ENCODE results near the gene SELENBP1.
A peak's percentile ranks its signal among the peaks of the same experiment; 100 is the strongest.
"Not testable (repeated sequence)": the region's sequence is repeated elsewhere in the genome, so short reads cannot be mapped to it uniquely, and the experiment has no call there.

SELENBP1 gene

DNA sequence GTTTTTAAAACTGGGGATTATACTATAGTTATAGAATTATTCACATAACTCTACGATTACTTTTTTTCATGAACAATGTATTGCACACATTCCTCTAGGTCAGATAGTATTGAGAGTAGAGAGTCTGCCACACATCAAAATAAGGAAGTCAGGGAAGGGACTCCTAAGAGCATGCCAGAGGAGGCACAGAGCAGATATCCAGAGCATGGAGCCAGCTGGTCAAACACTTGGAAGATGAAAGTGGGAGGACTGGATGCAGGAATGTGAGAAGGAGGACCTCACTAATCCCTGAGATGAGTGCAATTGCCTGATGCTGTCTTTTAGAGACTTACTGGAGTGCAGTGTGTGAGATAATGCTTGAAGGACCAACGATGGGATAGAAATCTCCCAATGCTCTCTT, 15.8 kb downstream of the SELENBP1 start:
- peaks cover 0 to 12% of the 10 kb centered on the region in 2 donors for H3K9me3 ChIP-seq (replicated peaks in 1 of 2; ENCODE audit: control insufficient read depth in 2 of 2, insufficient read depth in 1 of 2, low read depth in 1 of 2, low read length in 2 of 2)
- peaks cover 0 to 4% of the 10 kb centered on the region in 2 donors for H3K4me1 ChIP-seq (ENCODE audit: control insufficient read depth in 2 of 2, insufficient read depth in 1 of 2, low read depth in 1 of 2, low read length in 2 of 2)
- H4K8ac ChIP-seq (ENCODE audit: low read depth, low read length): no peak overlapping the region
- H3K27me3 ChIP-seq (ENCODE audit: control insufficient read depth in 3 of 3, insufficient read depth in 3 of 3, low read depth in 1 of 3, low read length in 3 of 3): no peaks in the 10 kb centered on the region
- H2BK15ac ChIP-seq (ENCODE audit: low read length): no peak overlapping the region
- H3K4me2 ChIP-seq (ENCODE audit: insufficient read depth, low read length, poor library complexity, severe bottlenecking): no peak overlapping the region
- H3K4ac ChIP-seq (ENCODE audit: low read length): no peak overlapping the region
- no CpG with 5 or more reads among the region's 2 CpGs for WGBS, 2 donors (ENCODE audit: extremely low coverage in 2 of 2, insufficient read length in 2 of 2, insufficient replicate concordance in 1 of 2)
- no peaks in the 10 kb centered on the region for H3K79me1 ChIP-seq (ENCODE audit: low read depth, low read length)
- H3K36me3 ChIP-seq (replicated peaks in 1 of 2; ENCODE audit: control insufficient read depth in 2 of 2, insufficient read depth in 2 of 2, low read length in 2 of 2): no peaks in the 10 kb centered on the region
- no peak overlapping the region for H2BK120ac ChIP-seq (ENCODE audit: low read depth, low read length)
- no peak for DNase-seq (ENCODE audit: low spot score)
- no peak overlapping the region for H3K23ac ChIP-seq (ENCODE audit: low read depth, low read length, poor library complexity)
- H3K27ac ChIP-seq (replicated peaks; ENCODE audit: low read length): no peak overlapping the region
- peak overlapping the region; percentile 3 for H2AFZ ChIP-seq (ENCODE audit: low read length)
- no peak overlapping the region for H4K91ac ChIP-seq (ENCODE audit: low read depth, low read length, poor library complexity)
- H3K9ac ChIP-seq (ENCODE audit: low read depth, low read length, poor library complexity): no peak overlapping the region
- H3K18ac ChIP-seq (ENCODE audit: low read length): no peak overlapping the region
- H2BK12ac ChIP-seq (ENCODE audit: low read length): no peak overlapping the region
- H2BK5ac ChIP-seq (ENCODE audit: low read length): no peak overlapping the region
- no peak overlapping the region for H3K14ac ChIP-seq (ENCODE audit: low read length)
- H2AK5ac ChIP-seq (ENCODE audit: low read depth, low read length): no peak overlapping the region
- no peak overlapping the region for H3K4me3 ChIP-seq (ENCODE audit: low read length in 2 of 2)

DNA sequence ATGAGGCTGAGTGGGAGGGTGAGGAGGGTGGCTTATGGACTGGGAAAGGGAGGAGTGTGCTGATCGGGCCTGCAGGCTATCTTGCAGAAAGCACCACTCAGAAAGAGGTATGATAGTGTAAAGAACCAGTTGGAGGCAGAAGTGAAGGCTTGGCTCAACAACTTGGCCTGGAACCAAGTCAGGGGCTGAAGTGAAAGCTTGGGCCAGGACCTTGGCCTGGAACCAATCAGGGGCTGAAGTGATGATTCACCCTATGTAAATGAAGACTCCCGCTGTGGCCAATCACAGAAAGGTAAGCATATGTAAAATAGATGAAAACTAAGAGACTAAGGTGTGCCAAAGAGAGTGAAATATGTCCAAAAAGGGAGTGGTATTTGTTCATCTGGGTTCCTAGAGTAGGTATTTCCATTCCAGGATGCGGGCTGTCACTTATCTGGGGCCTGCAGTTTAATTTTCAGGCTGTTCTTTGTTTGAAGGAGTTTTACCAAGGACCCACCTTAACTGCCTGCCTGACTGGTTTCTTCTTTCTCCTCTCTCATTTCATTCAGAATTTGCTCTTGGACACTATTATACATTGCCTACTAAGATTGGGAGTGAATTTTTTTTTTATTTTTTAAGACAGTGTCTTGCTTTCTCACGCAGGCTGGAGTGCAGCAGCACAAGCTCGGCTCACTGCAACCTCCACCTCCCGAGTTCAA, 20.3 kb downstream of the SELENBP1 start:
- no peak overlapping the region for H2AK5ac ChIP-seq (ENCODE audit: low read depth, low read length)
- no peak overlapping the region for H3K27ac ChIP-seq (replicated peaks; ENCODE audit: low read length)
- no peak for DNase-seq (ENCODE audit: low spot score)
- H3K18ac ChIP-seq (ENCODE audit: low read length): no peak overlapping the region
- H2BK120ac ChIP-seq (ENCODE audit: low read depth, low read length): no peak overlapping the region
- H3K27me3 ChIP-seq (ENCODE audit: control insufficient read depth in 3 of 3, insufficient read depth in 3 of 3, low read depth in 1 of 3, low read length in 3 of 3): no peaks in the 10 kb centered on the region
- no peaks in the 10 kb centered on the region for H3K79me1 ChIP-seq (ENCODE audit: low read depth, low read length)
- H4K91ac ChIP-seq (ENCODE audit: low read depth, low read length, poor library complexity): no peak overlapping the region
- H4K8ac ChIP-seq (ENCODE audit: low read depth, low read length): no peak overlapping the region
- H3K4me3 ChIP-seq (ENCODE audit: low read length in 2 of 2): no peak overlapping the region
- H2BK5ac ChIP-seq (ENCODE audit: low read length): no peak overlapping the region
- no CpG with 5 or more reads among the region's 6 CpGs for WGBS, 2 donors (ENCODE audit: extremely low coverage in 2 of 2, insufficient read length in 2 of 2, insufficient replicate concordance in 1 of 2)
- H3K4me1 ChIP-seq (ENCODE audit: control insufficient read depth in 2 of 2, insufficient read depth in 1 of 2, low read depth in 1 of 2, low read length in 2 of 2): peaks cover 7 to 10% of the 10 kb centered on the region in 2 donors
- no peaks in the 10 kb centered on the region for H3K36me3 ChIP-seq (replicated peaks in 1 of 2; ENCODE audit: control insufficient read depth in 2 of 2, insufficient read depth in 2 of 2, low read length in 2 of 2)
- H2BK15ac ChIP-seq (ENCODE audit: low read length): no peak overlapping the region
- H2AFZ ChIP-seq (ENCODE audit: low read length): no peak overlapping the region
- H3K4me2 ChIP-seq (ENCODE audit: insufficient read depth, low read length, poor library complexity, severe bottlenecking): no peak overlapping the region
- H3K14ac ChIP-seq (ENCODE audit: low read length): no peak overlapping the region
- no peak overlapping the region for H3K23ac ChIP-seq (ENCODE audit: low read depth, low read length, poor library complexity)
- no peak overlapping the region for H3K9ac ChIP-seq (ENCODE audit: low read depth, low read length, poor library complexity)
- peaks cover 0 to 9% of the 10 kb centered on the region in 2 donors for H3K9me3 ChIP-seq (replicated peaks in 1 of 2; ENCODE audit: control insufficient read depth in 2 of 2, insufficient read depth in 1 of 2, low read depth in 1 of 2, low read length in 2 of 2)
- H2BK12ac ChIP-seq (ENCODE audit: low read length): no peak overlapping the region
- H3K4ac ChIP-seq (ENCODE audit: low read length): no peak overlapping the region

DNA sequence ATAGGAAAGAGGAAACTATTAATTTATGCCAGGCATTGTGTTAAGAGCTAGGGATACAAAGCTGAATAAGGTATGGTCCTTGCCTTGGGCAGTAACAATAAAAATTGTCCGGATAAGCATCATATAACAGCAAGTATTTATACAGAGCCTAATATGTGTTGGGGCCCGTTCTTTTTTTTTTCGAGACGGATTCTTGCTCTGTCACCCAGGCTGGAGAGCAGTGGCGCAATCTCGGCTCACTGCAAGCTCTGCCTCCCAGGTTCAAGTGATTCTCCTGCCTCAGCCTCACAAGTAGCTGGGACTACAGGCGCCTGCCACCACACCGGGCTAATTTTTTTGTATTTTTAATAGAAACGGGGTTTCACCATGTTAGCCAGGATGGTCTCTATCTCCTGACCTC, 22.2 kb downstream of the SELENBP1 start:
- not testable (repeated sequence) for H3K4me3 ChIP-seq (ENCODE audit: low read length in 2 of 2); H2BK5ac ChIP-seq (ENCODE audit: low read length); H3K4me2 ChIP-seq (ENCODE audit: insufficient read depth, low read length, poor library complexity, severe bottlenecking); H3K9me3 ChIP-seq (replicated peaks in 1 of 2; ENCODE audit: control insufficient read depth in 2 of 2, insufficient read depth in 1 of 2, low read depth in 1 of 2, low read length in 2 of 2); H4K8ac ChIP-seq (ENCODE audit: low read depth, low read length); H3K79me1 ChIP-seq (ENCODE audit: low read depth, low read length); H2BK12ac ChIP-seq (ENCODE audit: low read length); H2AK5ac ChIP-seq (ENCODE audit: low read depth, low read length); H3K18ac ChIP-seq (ENCODE audit: low read length); H2AFZ ChIP-seq (ENCODE audit: low read length); H3K23ac ChIP-seq (ENCODE audit: low read depth, low read length, poor library complexity); DNase-seq (ENCODE audit: low spot score); H3K9ac ChIP-seq (ENCODE audit: low read depth, low read length, poor library complexity); H2BK15ac ChIP-seq (ENCODE audit: low read length); H2BK120ac ChIP-seq (ENCODE audit: low read depth, low read length); H3K27ac ChIP-seq (replicated peaks; ENCODE audit: low read length); H3K4ac ChIP-seq (ENCODE audit: low read length); H3K36me3 ChIP-seq (replicated peaks in 1 of 2; ENCODE audit: control insufficient read depth in 2 of 2, insufficient read depth in 2 of 2, low read length in 2 of 2); H4K91ac ChIP-seq (ENCODE audit: low read depth, low read length, poor library complexity); H3K14ac ChIP-seq (ENCODE audit: low read length); H3K27me3 ChIP-seq (ENCODE audit: control insufficient read depth in 3 of 3, insufficient read depth in 3 of 3, low read depth in 1 of 3, low read length in 3 of 3)
- WGBS, 2 donors (ENCODE audit: extremely low coverage in 2 of 2, insufficient read length in 2 of 2, insufficient replicate concordance in 1 of 2): no CpG with 5 or more reads among the region's 9 CpGs
- peaks cover 12 to 14% of the 10 kb centered on the region in 2 donors for H3K4me1 ChIP-seq (ENCODE audit: control insufficient read depth in 2 of 2, insufficient read depth in 1 of 2, low read depth in 1 of 2, low read length in 2 of 2)

DNA sequence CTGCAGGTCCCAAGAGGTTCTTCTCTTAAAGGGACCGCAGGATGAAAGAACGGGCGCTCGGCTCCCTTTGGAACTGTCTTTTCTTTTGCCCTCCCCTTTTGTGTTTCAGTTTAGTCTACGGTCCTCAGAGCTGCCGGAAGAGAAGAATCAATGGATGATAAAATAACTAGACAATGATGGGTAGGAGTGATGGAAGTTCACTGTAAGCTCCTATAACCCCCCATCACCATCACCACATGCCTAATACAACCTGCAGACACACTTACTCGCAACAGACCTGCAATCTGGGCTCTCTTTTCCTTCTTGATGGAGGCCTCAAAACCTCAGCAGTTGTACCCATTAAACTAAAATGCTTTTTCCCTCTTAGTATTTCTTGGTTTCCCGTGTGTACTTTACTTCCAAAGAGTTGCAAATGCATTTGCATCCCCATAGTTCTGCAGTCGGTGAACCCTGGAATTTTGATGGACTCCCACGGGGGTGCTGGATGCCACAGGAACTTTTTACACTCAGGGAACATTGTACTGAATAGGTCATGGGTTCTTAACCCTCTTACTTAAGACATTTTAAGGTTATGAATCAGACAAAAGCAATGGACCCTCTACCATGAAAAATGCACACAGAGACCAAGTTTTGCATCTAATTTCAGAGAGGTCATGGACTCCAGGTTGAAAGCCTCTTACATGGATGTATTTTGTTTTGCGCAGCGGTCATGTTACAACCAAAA, 24.8 kb downstream of the SELENBP1 start:
- no peaks in the 10 kb centered on the region for H3K27me3 ChIP-seq (ENCODE audit: control insufficient read depth in 3 of 3, insufficient read depth in 3 of 3, low read depth in 1 of 3, low read length in 3 of 3)
- peaks cover 24 to 31% of the 10 kb centered on the region in 2 donors for H3K36me3 ChIP-seq (replicated peaks in 1 of 2; ENCODE audit: control insufficient read depth in 2 of 2, insufficient read depth in 2 of 2, low read length in 2 of 2)
- H4K8ac ChIP-seq (ENCODE audit: low read depth, low read length): no peak overlapping the region
- no peak overlapping the region for H3K18ac ChIP-seq (ENCODE audit: low read length)
- H2BK15ac ChIP-seq (ENCODE audit: low read length): no peak overlapping the region
- H2BK12ac ChIP-seq (ENCODE audit: low read length): no peak overlapping the region
- H2AFZ ChIP-seq (ENCODE audit: low read length): peak overlapping the region; percentile 86
- DNase-seq (ENCODE audit: low spot score): no peak
- H2AK5ac ChIP-seq (ENCODE audit: low read depth, low read length): no peak overlapping the region
- no CpG with 5 or more reads among the region's 12 CpGs for WGBS, 2 donors (ENCODE audit: extremely low coverage in 2 of 2, insufficient read length in 2 of 2, insufficient replicate concordance in 1 of 2)
- no peak overlapping the region for H3K23ac ChIP-seq (ENCODE audit: low read depth, low read length, poor library complexity)
- peak overlapping the region; percentile 31 for H3K4me2 ChIP-seq (ENCODE audit: insufficient read depth, low read length, poor library complexity, severe bottlenecking)
- peaks cover 6% of the 10 kb centered on the region for H3K79me1 ChIP-seq (ENCODE audit: low read depth, low read length)
- H2BK5ac ChIP-seq (ENCODE audit: low read length): no peak overlapping the region
- peaks cover 12 to 14% of the 10 kb centered on the region in 2 donors for H3K4me1 ChIP-seq (ENCODE audit: control insufficient read depth in 2 of 2, insufficient read depth in 1 of 2, low read depth in 1 of 2, low read length in 2 of 2)
- H3K14ac ChIP-seq (ENCODE audit: low read length): no peak overlapping the region
- peak overlapping the region; percentile 15 to 44 for H3K4me3 ChIP-seq (ENCODE audit: low read length in 2 of 2)
- H4K91ac ChIP-seq (ENCODE audit: low read depth, low read length, poor library complexity): no peak overlapping the region
- H3K9ac ChIP-seq (ENCODE audit: low read depth, low read length, poor library complexity): no peak overlapping the region
- H3K9me3 ChIP-seq (replicated peaks in 1 of 2; ENCODE audit: control insufficient read depth in 2 of 2, insufficient read depth in 1 of 2, low read depth in 1 of 2, low read length in 2 of 2): peaks cover 0 to 9% of the 10 kb centered on the region in 2 donors
- no peak overlapping the region for H3K4ac ChIP-seq (ENCODE audit: low read length)
- H2BK120ac ChIP-seq (ENCODE audit: low read depth, low read length): no peak overlapping the region
- H3K27ac ChIP-seq (replicated peaks; ENCODE audit: low read length): peak overlapping the region; percentile 67
